HG03135 (cell line): ENCODE measurements around the gene CBY2.
A peak's percentile ranks its signal among the peaks of the same experiment; 100 is the strongest.

Experiments used
- ATAC-seq: cut with Tn5 transposase; IDR thresholded peaks from one replicate; pipeline ENCODE4 v1.9.1; 2021; ENCODE audit warnings: mild to moderate bottlenecking, moderate library complexity; ENCODE audit not compliant: unreplicated experiment

CBY2 gene

DNA sequence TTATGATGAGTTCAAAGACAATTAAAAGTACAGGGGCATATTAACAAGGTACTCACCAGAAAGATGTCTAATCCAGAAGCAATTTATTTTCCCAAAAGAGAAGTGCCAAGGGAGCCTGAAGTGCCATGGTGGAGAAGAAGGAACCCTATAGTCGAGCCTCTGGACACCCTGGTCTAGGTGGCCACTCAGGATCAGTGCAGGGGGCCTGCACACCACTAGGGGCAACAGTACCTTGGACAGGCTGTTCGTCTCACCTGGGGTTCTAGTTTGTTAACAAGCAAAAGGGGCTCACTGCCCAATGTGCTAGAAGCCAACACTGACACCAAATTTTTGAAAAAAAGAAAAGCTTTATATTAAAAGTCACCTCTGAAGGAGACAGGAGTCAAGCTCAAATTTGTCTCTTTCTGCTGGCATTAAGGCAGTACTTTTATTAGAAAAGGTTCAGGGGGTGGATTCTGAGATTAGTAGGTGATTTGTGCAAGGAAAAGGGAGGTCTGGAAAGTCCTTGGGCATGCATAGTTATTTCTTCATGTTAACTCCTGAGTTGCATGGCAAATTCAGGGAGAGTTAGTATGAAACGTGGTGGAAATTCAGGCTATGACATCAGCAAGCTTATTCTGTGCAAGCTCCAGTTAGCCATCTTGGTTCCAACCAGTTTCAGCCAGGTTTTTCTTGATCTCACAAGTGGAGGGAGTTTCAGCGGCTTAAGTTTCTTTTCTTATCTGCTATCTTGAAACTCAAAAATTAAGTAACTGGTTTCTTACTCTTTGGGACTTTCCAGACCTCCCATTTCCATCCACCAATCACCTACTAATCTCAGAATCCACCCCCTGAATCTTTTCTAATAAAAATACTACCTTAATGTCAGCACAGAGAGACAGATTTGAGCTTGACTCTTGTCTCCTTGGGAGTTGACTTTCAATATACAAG lies 884 bp upstream of the CBY2 start:
- ATAC-seq, result peak; percentile 66

DNA sequence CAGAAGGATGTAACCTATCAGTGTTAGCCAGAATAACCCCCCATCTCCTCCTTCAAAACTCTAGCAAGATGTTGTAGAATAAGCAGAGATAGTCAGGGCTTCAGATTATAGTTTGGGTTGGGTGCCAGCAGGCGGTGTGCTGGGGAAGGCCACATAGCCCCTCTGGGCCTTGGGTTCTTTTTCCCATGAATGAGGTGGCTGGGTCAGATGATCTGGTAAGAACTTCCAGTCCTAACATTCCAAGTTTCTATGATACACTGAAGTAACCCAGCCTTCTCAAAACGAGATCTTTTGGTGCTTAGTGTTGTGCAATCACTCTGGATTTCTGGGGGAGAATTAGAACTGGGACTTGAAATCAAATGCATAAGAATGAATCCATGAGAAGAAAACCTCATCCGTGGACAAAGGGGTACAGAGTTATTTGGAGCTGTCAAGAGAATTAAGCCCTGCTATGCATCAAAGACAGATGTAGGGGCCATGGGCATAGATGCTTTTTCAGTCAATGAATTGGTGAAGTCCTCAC lies 810 bp downstream of the CBY2 start:
- no peak for ATAC-seq

DNA sequence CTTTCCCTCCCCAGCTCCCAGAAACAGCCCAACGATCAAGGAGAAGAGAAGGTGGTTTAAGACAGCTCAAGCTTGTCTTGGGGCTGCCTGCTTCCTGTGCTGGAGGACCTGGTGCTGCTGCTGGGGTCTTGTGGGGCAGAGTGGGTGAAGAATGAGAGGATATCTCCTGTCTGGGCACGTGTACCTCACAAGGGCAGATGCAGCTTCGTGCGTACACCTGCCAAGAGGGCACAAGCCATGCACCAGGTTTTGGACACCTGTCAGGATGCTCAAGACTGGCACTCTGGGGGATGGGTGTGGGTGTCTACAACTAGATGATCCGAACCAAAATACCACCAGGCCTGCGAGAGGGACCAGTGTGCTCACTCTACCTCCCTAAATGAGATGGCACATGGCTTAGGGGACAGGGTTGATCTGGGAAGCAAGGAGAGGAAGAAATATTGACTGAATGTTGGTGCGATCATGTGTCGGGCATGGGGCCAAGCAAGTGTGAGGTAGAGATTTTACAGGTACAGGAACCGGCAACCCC lies 2.2 kb downstream of the CBY2 start:
- ATAC-seq, result no peak

DNA sequence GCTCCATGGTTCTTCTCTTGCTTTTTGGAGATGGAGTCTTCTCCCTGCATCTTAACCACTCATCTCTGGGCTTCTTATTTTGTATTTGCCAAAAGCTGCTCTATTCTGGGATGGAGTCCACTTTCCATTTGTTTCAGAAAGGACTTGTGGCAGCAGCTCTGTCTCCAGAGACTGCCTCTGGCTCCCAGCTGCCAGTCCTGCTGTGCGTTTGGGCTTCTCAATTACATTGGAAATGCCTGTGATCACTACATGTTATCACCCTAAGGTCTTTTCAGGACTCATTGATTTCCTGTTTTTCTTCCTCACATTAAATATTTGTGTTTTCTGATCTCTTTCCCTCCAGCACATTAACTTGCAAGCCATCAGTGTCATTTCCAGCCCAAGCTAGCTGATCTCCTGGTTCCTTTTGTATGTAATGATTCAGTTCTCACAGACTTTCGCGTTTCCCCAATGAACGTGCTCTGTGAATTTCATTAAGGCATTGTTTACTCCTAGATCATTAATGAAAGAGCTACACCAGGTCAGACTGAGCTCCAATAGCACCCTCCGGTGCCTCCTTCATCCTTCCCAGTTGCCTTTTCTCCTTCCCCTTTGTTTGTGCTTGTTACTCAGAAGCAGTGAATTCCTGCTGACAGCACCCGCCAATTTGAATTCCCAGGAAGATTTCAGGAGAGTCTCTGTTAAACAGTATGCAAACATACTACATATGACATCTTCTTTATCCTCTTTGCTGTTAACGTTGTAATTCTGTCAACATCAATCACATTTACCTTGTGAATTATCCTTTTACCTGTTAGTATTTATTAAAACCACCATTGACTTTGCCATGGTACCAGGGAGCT lies 3.0 kb downstream of the CBY2 start:
- no peak for ATAC-seq

DNA sequence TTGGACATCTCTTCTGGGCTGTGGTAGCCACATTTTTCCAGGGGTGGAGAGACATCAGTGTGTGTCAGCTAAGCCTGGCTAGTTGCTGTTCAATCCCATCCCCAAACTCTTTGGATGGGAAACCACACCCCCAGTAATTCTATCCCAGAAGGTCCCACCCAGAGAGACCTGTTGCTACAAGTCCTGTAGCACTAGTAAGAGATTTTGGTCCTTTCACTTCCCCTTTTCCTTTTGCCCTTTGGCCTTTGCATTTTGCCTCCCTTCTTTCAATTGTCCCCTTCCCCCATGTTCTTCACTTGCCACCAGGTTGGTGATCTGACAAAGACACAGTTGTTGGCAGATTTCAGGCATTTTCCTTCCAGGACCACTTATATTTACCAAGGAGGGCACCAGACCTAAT lies 3.8 kb downstream of the CBY2 start:
- ATAC-seq, result no peak

DNA sequence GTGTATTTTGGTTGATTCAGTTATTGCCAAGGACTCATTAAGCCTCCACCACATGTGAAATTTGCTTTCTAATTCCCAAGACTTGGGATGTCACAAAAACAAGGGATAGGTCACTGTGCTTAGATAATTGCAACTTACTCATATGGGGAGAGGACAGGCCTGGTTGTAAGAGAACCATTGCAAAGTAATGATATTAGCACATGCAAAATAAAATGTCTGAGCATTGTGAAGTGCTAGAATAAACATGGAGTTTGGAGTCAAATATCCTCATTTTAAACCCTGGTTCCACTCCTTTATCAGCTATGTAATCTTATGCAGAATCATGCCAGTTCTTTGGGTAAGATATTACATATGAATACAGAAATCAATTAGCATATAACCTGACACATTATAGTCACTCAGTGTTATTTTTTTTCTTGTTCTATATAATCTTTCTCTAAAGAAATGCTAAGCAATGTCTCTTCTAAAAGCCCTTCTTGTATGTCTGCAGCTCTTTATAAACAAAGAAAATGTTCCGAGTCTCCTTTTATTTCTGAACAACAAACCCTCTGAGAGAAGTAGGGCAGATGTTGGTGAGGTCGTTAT lies 5.5 kb downstream of the CBY2 start:
- no peak for ATAC-seq

DNA sequence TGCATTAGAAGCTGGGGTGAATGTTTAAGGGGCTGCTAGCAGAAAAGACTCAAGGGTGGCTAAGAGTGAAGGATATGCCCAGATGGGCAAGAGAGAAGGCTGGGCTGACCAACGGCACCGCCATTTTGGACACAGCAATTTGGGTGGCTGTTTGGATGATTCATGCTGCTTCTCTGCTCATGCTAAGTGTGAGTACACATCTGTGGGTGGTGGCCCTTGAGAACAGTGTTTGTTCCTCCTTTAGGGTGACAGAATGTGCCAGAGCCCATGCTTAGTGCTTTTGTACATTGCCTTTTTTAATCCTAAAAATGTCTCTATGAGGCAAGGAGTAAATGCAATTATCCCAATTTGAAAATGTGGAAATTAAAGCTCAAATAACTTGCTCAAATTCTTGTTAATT lies 9.8 kb downstream of the CBY2 start:
- ATAC-seq, result no peak

DNA sequence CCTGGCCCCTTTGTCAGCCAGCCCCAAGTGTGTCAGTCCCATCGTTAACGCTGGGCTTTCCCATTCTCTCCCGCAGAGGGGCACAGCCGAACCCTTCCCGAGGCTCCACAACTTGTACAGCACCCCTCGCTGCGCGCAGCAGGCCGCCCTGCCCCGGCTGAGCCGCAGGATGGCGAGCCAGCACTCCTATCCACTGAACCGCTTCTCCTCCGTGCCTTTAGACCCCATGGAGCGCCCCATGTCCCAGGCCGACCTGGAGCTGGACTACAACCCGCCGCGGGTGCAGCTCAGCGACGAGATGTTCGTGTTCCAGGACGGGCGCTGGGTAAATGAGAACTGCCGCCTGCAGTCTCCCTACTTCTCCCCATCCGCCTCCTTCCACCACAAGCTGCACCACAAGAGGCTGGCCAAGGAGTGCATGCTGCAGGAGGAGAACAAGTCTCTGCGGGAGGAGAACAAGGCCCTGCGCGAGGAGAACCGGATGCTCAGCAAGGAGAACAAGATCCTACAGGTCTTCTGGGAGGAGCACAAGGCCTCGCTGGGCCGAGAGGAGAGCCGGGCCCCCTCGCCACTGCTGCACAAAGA lies 11.1 kb downstream of the CBY2 start:
- no peak for ATAC-seq

DNA sequence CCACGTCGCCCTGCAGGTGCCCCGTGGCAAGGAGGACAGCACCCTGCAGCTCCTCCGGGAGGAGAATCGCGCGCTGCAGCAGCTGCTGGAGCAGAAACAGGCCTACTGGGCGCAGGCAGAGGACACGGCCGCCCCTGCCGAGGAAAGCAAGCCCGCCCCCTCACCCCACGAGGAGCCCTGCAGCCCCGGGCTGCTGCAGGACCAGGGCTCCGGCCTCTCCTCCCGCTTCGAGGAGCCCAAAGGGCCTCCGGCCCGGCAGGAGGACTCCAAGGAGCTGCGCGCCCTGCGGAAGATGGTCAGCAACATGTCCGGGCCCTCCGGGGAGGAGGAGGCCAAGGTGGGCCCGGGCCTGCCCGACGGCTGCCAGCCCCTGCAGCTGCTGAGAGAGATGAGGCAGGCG lies 11.6 kb downstream of the CBY2 start:
- ATAC-seq, result no peak

DNA sequence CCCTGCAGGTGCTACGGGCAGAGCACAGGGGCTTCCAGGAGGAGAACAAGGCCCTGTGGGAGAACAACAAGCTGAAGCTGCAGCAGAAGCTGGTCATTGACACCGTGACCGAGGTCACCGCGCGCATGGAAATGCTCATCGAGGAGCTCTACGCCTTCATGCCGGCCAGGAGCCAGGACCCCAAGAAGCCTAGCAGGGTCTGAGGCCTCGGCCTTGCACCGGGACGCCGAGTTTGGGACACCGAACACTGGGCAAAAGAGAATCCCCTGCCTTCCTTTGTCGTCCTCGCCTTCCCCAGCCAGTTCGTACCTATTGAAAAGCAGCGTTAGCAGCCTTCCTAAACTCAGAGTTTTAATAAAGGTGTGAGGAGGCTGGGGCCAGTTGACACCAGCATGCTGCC lies 12.1 kb downstream of the CBY2 start:
- no peak for ATAC-seq

DNA sequence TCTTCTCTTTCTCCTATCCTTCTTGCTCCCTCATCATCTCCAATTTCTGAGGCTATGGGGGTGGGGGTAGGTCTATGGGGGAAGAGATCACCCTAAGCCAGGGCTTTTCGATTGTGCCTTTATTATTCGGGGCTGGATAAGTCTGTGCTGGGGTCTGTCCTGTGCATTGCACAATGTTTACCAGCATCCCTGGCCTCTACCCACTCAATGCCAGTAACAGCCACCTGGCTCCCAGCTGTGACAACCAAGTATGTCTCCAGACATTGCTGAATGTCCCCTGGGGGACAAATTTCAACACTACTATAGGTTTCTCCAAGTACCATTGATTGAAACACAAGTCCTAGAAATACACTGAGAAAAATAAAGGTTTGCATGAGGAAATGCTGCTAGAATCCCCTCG lies 13.2 kb downstream of the CBY2 start:
- no peak for ATAC-seq

DNA sequence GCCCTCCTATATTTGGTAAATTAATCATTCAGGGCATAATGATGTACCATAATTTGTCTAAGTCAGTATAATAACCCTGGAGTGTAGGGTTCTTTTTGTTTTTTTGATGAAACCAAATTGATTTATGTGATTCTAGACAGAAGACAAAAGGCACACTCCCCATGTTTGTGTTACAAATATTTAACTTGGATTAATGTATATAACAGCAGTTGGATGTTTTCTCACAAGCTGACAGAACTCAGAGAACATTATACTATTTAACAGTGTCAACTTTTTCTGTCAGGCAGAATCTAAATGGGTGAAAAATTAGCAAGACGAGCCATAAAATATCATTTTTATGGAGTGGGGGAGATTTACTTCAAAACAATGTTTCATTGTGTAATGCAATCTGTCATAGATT lies 15.2 kb downstream of the CBY2 start:
- ATAC-seq, result no peak

DNA sequence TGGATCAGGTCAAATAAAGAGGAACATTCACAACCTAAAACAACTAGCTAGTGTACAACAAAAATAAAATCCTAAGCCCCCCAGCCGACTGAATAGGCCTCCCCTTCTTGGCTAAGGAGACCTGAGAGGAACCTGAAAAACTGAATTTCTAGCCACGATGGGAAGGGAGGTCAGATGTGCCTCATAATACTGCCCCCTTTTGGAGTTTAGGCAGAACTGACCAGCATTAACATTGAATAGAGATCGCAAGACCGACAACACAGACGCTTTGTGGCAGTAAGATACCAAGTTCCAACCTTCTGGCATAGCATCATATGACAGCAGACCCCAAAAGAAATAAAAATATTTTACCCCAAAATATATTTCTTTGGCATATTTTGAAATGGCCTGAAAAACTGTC lies 15.9 kb downstream of the CBY2 start:
- ATAC-seq, result no peak

DNA sequence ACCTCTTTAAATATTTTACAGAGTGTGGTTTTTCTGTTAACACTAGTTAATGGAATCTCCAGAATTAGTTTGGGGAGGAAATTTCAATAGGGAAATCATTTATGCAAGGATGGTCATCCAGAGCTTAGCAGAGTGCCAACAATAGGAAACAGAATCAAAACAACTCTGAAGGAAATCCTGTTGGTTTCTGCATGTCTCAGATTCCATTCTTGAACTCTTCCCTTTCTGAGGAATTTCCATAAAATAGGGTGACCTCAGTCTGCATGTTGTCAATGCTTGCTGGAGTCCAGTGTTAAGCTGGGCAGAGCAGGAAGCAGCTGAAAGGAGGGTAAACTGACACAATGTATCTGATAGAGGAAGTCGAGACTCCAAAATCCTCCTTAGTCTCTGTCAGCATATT lies 16.9 kb downstream of the CBY2 start:
- ATAC-seq, result no peak

DNA sequence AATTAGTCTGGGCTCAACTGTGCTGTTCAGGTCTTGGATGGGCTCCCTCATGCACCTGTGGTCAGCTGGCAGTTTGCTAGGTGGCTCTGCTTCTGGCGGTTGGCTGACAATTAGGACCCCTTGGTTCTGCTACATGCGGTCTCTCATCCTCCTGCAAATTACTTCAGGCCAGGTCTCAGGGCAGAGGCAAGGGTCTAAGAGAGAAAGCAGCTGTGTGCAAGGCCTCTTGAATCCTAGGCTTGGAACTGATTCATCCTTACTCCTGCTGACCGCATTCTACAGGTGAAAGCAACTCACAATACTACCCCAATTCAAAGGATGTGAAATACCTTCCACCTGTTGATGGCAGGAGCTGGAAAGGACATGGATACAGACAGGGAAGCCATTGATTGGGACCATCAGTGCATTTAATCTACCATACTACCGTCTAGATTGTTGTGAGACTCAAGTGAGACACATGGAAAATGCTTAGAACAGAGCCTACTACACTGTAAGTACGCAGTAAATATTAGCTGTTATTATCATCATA lies 19.1 kb downstream of the CBY2 start:
- no peak for ATAC-seq

DNA sequence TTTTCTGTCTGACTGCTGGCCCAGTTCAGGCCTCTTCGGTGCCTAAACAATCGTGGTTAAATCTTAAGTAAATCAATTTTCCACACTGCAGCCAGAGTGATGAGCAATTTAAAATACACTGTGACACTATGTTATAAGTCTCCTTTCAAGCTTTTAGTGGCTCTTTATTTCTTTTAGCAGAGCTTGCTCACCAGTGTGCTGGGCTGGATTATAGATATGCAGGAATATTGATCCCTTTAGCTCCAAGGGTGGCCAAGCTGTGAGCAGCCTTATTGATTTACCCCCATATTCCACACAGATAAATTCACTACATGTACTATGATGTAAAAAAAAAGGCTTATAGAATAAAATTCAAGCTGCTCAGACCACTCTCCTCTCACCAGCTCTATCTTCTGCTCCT lies 21.7 kb downstream of the CBY2 start:
- ATAC-seq, result no peak

DNA sequence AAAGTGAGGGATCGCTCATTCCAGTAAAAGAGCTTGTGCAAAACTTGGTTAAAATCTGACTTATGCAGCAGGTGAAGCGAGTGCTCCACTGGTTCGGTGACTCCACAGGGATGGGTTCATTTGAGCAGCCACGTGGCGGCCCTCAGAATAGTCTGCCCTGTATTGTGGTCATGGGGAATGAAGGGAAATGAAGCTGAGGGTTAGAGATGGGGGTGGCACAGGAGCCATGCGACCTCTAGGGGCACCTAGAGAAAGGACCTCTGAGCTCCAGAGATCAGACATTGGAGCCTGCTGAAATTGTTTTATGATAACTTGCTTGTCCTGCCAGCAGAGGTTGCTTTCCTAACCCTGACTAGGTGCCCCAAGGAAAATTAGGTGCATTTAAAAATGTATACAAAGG lies 26.6 kb downstream of the CBY2 start:
- ATAC-seq, result peak; percentile 59

DNA sequence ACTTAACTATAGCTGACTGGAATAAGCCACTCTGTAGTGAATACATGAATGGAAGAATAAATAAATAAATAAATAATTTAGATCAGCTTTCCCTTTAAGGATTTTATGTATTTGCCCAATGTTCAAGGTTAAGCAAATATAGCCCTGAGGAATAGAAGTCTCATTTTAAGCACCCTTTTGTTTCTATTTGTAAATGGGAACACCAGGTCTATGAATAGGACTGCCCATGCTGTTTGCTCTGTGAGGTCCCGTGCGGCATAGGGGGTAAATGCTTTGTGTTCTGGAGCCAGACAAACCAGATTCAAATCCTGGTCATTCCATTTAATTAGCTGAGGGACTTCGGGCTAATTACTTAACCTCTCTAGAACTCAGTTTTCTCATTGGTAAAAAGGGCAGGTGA lies 29.3 kb downstream of the CBY2 start:
- ATAC-seq, result no peak

DNA sequence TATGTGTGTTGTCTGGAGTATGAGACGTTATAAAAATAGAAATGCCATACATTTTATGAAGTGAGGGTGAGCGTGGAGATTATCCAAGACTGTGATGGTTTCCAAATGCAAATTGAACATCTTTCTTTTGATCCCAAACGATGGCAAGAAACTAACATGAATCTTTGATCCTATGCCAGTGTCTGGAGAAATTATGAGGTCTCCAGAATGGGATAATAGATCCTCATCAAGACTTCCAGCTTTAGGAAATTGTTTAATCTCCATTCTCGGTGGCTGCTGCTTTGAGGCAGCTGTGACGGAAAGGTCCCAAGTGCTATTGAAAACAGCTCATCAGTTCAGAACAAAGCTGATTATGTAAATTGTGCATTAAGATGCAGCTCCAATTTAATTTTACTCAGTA lies 30.8 kb downstream of the CBY2 start:
- ATAC-seq, result no peak

DNA sequence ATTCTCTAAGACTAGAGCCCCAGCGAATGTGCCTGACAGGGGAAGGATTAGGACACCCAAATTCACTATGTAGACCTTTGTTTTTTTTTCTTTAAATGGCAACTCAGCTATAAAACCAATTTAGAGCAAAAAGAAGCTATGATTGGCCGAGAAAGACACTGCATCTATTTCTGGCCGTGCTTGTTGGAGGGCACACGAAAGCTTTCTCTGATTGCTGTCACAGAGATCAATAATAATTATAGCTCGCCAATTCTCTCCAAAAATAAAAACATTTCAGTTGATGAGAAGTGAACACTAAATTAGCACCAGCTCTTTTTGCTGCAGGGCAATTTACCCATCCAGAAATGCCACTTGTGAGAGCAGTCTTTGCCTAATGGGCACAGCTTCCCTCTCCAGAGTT lies 31.2 kb downstream of the CBY2 start:
- ATAC-seq, result no peak

DNA sequence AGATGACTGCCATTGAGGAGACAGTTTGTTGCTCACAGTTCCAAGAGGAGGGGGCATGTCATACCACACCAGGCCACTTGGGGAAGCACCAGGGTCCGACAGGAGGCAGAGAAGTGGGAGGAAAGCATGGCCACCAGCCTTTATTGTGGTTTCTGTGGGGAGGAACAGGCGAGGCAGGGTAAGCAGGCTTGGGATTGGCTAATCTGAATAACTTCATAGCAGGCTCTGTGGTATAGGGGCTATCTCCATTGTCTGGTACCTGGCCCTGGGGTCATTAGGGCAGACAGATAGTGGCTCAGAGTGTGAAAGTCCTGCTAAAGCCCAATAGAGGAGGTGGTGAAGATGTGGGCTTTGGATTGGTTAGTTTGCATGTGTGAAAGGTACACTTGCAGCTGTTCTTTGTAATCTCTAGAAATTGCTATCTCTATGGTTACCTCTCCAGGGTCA lies 35.5 kb downstream of the CBY2 start:
- no peak for ATAC-seq
